DOHH2 (cell line): ENCODE data around the gene SVOPL.
"Not testable (repeated sequence)": the region's sequence is repeated elsewhere in the genome, so short reads cannot be mapped to it uniquely, and the experiment has no call there.

Source experiments
- CTCF ChIP-seq: fragments of 200-600 bp; sonication (generic); IDR thresholded peaks from one replicate; pipeline ENCODE4 v1.5.1; 2014; ENCODE audit warnings: antibody characterized with exemption, mild to moderate bottlenecking, low read depth, low read length; ENCODE audit not compliant: poor library complexity, severe bottlenecking
- EZH2phosphoT487 ChIP-seq: fragments of 200-600 bp; sonication (generic); IDR thresholded peaks from 2 replicates; pipeline ENCODE4 v1.6.1; 2017; ENCODE audit warnings: borderline replicate concordance, mild to moderate bottlenecking, antibody characterized with exemption, low read length, moderate library complexity, mixed read lengths

DNA sequence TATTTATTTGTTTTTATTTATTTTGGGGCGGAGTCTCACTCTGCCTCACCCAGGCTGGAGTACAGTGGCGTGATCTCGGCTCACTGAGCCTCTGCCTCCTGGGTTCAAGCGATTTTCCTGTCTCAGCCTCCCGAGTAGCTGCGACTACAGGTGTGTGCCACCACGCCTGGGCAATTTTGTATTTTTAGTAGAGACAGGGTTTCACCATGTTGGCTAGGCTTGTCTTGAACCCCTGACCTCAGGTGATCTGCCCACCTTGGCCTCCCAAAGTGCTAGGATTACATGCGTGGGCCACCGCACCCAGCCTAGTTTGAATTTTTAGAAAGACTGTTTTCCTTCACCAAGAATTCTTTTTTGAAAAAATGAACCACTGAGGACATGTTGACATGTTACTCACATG is 5.4 kb downstream of the SVOPL start:
- not testable (repeated sequence) for TF ChIP-seq CTCF, EZH2phosphoT487
